ENCODE data around the gene HES1.

- TF ChIP-seq CTCF (IDR thresholded peaks at IDR 0.05): no peak
- no peak for TF ChIP-seq EP300 (IDR thresholded peaks at IDR 0.05)
- no peak for TF ChIP-seq POLR2A (IDR thresholded peaks at IDR 0.05)
Measured at GRCh38 chr3:194183271-194183670, 47.3 kb downstream of the HES1 start.

All from sigmoid colon (tissue), 4 donors.